T-cell (primary cell): ENCODE measurements around the gene MAPKAP1. TPM values are rescaled to one million over a fixed set of nuclear protein-coding genes. Genes with fewer than 3 reads are reported as not detected.

Source experiments
- ATAC-seq, 4 experiments: fragments of 200-7000 bp in 3 of 4; fragments of 150-1000 bp in 1 of 4; cut with Tn5 transposase; replicated peaks in 1 of 4; 1 replicate in 3 of 4; 2 replicates in 1 of 4; pipeline ENCODE4 v1.10.0; 2021; ENCODE audit warnings: moderate library complexity in 3 of 4, mild to moderate bottlenecking in 2 of 4, moderate number of reproducible peaks in 1 of 4
- CTCF ChIA-PET, 2 donors: fragments of 300-600 bp; sonication (Branson Sonifier 250); formaldehyde crosslinking; loops; one replicate each; lab custom pipeline; 2022; ENCODE audit warnings: antibody characterized with exemption in 2 of 2; lab: Charles Lee
- POLR2A ChIA-PET, 2 donors: fragments of 300-600 bp; sonication (Branson Sonifier 250); formaldehyde crosslinking; loops; one replicate each; lab custom pipeline; 2022; ENCODE audit warnings: antibody characterized with exemption in 2 of 2; lab: Charles Lee
- DNase-seq, 35 experiments: peaks; one replicate each; pipeline versions ENCODE4 v3.0.0 to v3.0.0-alpha.2; 2013 to 2023
- H3K27ac ChIP-seq: one replicate; pipeline ENCODE4 v1.5.1; 2013; ENCODE audit warnings: low read length
- H3K27me3 ChIP-seq, 2 experiments: replicated peaks in 1 of 2; 1 replicate in 1 of 2; 2 replicates in 1 of 2; pipeline versions ENCODE4 v1.6.1 to v1.7.0; 2013; ENCODE audit warnings: low read length in 1 of 2, mixed read lengths in 1 of 2; ENCODE audit not compliant: control insufficient read depth in 2 of 2, insufficient read depth in 2 of 2; ENCODE audit errors: extremely low read depth in 1 of 2
- H3K36me3 ChIP-seq, 2 donors: 1 replicate in 1 of 2; 2 replicates in 1 of 2; pipeline versions ENCODE4 v1.6.1 to v1.7.0; 2013; ENCODE audit warnings: low read length in 1 of 2; ENCODE audit not compliant: control insufficient read depth in 2 of 2, insufficient read depth in 1 of 2; ENCODE audit errors: extremely low read depth in 1 of 2
- H3K4me1 ChIP-seq, 2 experiments: 1 replicate in 1 of 2; 2 replicates in 1 of 2; pipeline versions ENCODE4 v1.6.1 to v1.7.0; 2013; ENCODE audit warnings: low read length in 2 of 2, mixed read lengths in 1 of 2; ENCODE audit not compliant: insufficient read depth in 2 of 2, control insufficient read depth in 1 of 2; ENCODE audit errors: extremely low read depth in 1 of 2
- H3K4me3 ChIP-seq, 2 donors: 1 replicate in 1 of 2; 2 replicates in 1 of 2; pipeline versions ENCODE4 v1.5.1 to v1.7.0; 2013; ENCODE audit warnings: mild to moderate bottlenecking in 2 of 2, low read length in 1 of 2, moderate library complexity in 1 of 2; ENCODE audit not compliant: control insufficient read depth in 1 of 2; ENCODE audit errors: extremely low read depth in 1 of 2
- H3K9me3 ChIP-seq: 2 replicates; pipeline ENCODE4 v1.7.0; 2013
- H3K27ac Mint-ChIP-seq, 2 donors: one replicate each; pipeline ENCODE4 v1.8.0; 2020 to 2021; ENCODE audit warnings: mild to moderate bottlenecking in 2 of 2, mixed read lengths in 2 of 2
- H3K27me3 Mint-ChIP-seq, 2 donors: one replicate each; pipeline ENCODE4 v1.8.0; 2021 to 2022; ENCODE audit warnings: mixed read lengths in 2 of 2
- H3K36me3 Mint-ChIP-seq: one replicate; pipeline ENCODE4 v1.8.0; 2021; ENCODE audit warnings: mixed read lengths
- H3K4me1 Mint-ChIP-seq, 3 donors: one replicate each; pipeline ENCODE4 v1.8.0; 2020 to 2022; ENCODE audit warnings: mixed read lengths in 3 of 3, mild to moderate bottlenecking in 1 of 3
- H3K4me3 Mint-ChIP-seq, 3 donors: one replicate each; pipeline ENCODE4 v1.8.0; 2020 to 2022; ENCODE audit warnings: mild to moderate bottlenecking in 3 of 3, mixed read lengths in 3 of 3, moderate library complexity in 3 of 3
- H3K9me3 Mint-ChIP-seq, 3 donors: one replicate each; pipeline ENCODE4 v1.8.0; 2020 to 2022; ENCODE audit warnings: mixed read lengths in 3 of 3
- whole genome bisulfite sequencing: methylation state at CpG from one replicate; pipeline ENCODE4 v1.1.5; 2013; ENCODE audit warnings: missing lambda C conversion rate; ENCODE audit not compliant: insufficient coverage; 5-methylcytosine and 5-hydroxymethylcytosine counted together
- total RNA-seq, 35 experiments: library from RNA in 6 of 35; stranded (reverse) in 6 of 35; fragments of 120-200 nt in 1 of 35; gene quantifications; one replicate each; pipeline versions ENCODE4 v1.2.1 to v1.2.4 and lab custom pipeline; 2013 to 2026

Gene MAPKAP1
- total RNA-seq, 5 donors from 2014 or later (not counting 1 experiment from before 2014, with no cell fraction given): 50.2 to 60.3 (median 55.6) TPM

DNA sequence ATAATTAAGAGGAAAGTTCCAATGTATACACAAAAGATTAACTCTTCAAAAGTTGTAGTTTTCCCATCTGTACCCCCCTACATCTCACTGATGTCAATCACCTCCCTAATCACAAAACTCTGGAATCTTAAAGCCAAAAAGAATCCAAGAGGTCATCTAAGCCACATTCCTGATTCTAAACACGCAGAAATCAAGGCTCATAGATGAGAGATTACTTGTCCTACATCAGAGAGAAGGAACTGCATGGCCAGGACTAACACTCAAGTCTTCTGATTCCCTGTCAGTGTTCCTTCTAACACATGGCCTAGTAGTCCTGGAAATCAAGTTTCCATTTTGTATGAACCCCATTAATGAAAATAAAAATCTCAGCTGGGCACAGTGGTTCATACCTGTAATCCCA lies 58.7 kb downstream of the MAPKAP1 start:
- Histone ChIP-seq H3K27me3 (no peaks in the 10 kb centered on the region), H3K36me3 (no peaks in the 10 kb centered on the region), H3K4me3 (no peak overlapping the region), H3K27ac (no peak overlapping the region), H3K4me1 (peaks cover 18% of the 10 kb centered on the region in 2 experiments), H3K9me3 (no peaks in the 10 kb centered on the region)
- ATAC-seq (no peak), DNase-seq (no peak)
- H3K27ac Mint-ChIP-seq: peak overlapping the region in 1 of 2 donors; percentile 20
- POLR2A ChIA-PET: interaction anchor here in 1 of 2 donors (0.7 kb wide), 3 partner anchors 8 to 342 kb away, joined by 3 to 11 read pairs (median 5); no protein-coding TSS in a partner anchor
- H3K4me1 Mint-ChIP-seq: peaks cover 66 to 77% (median 72%) of the 10 kb centered on the region in 3 donors
- no peaks in the 10 kb centered on the region for H3K9me3 Mint-ChIP-seq
- WGBS: 100% methylated on average over 1 of the region's 1 CpG
- H3K36me3 Mint-ChIP-seq: peaks cover 31% of the 10 kb centered on the region
- peak overlapping the region in 1 of 3 donors; percentile 30 for H3K4me3 Mint-ChIP-seq
- CTCF ChIA-PET: interaction anchor here in 1 of 2 donors (0.7 kb wide), 1 partner anchor 22 kb away, joined by 3 read pairs; no protein-coding TSS in a partner anchor
- no peaks in the 10 kb centered on the region for H3K27me3 Mint-ChIP-seq

DNA sequence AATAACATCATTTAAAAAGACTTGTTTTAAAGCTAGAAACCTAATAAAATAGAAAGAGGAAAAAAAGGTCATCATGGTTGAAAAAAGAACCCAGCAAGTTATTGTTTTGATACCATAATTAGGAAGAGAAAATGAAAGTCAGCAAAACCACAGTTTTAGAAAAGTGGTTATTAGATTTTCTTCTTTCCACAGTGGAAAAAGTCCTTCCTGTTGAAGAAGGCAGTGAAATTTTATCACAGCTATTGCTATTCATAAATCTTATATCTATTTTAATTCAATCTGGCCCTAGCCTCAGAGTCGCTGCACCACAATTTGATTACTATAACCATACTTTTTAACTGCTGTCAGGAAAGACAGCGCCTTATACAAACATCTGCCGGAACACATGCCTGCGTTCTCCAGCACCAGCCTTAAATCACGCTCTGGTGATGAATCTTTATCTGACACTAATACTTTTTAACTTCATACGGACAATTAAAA lies 60.3 kb downstream of the MAPKAP1 start:
- no peaks in the 10 kb centered on the region for H3K9me3 Mint-ChIP-seq

DNA sequence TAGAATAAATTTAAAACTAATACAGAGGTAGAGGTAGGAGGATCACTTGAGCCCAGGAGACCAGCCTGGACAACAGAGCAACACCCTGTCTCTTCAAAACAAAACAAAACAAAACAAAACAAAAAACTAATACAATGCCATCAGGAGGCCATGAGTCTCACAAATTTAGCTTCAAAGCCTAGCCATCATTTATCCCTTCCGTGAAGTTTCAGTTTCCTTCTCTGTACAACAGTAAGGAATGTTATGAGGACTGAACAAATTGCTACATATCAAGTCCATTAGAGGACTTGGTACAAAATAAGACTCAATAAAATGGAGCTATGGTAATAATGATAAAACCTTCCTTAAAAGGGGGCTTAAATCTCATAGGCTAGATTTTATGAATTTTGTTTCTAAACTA lies 60.8 kb downstream of the MAPKAP1 start:
- peaks cover 64 to 67% (median 66%) of the 10 kb centered on the region in 3 donors for H3K4me1 Mint-ChIP-seq
- Histone ChIP-seq H3K27me3 (no peaks in the 10 kb centered on the region), H3K4me1 (peaks cover 18% of the 10 kb centered on the region in 2 experiments), H3K27ac (peak overlapping the region; percentile 27), H3K36me3 (no peaks in the 10 kb centered on the region), H3K9me3 (no peaks in the 10 kb centered on the region), H3K4me3 (no peak overlapping the region)
- CTCF ChIA-PET: interaction anchor here in 1 of 2 donors (1.0 kb wide), 1 partner anchor 24 kb away, joined by 3 read pairs; no protein-coding TSS in a partner anchor
- WGBS: no CpG with 5 or more reads among the region's 1 CpG
- peak overlapping the region; percentile 86 to 87 for H3K27ac Mint-ChIP-seq
- peak overlapping the region; percentile 54 to 71 (median 68) for H3K4me3 Mint-ChIP-seq
- no peaks in the 10 kb centered on the region for H3K27me3 Mint-ChIP-seq
- ATAC-seq: no peak
- H3K36me3 Mint-ChIP-seq: peaks cover 26% of the 10 kb centered on the region
- POLR2A ChIA-PET: no interaction called here
- H3K9me3 Mint-ChIP-seq: no peaks in the 10 kb centered on the region
- DNase-seq: no peak

More for the DNA sequence above, 60.3 kb downstream of the MAPKAP1 start:
- ATAC-seq (peak; percentile 40 to 56 (median 46)), DNase-seq (peak in 1 of 35 experiments; percentile 23)
- peaks cover 26% of the 10 kb centered on the region for H3K36me3 Mint-ChIP-seq
- H3K4me1 Mint-ChIP-seq: peaks cover 64 to 69% (median 67%) of the 10 kb centered on the region in 3 donors
- 20% methylated on average over 5 of the region's 6 CpGs for WGBS
- peak overlapping the region; percentile 27 for H3K27ac ChIP-seq
- peak overlapping the region; percentile 86 to 87 for H3K27ac Mint-ChIP-seq
- no peaks in the 10 kb centered on the region for H3K36me3 ChIP-seq
- peak overlapping the region; percentile 54 to 71 (median 68) for H3K4me3 Mint-ChIP-seq
- CTCF ChIA-PET: interaction anchor here in 1 of 2 donors (1.0 kb wide), 1 partner anchor 25 kb away, joined by 3 read pairs; no protein-coding TSS in a partner anchor
- H3K4me3 ChIP-seq: peak overlapping the region in 1 of 2 donors; percentile 2
- peaks cover 18% of the 10 kb centered on the region in 2 experiments for H3K4me1 ChIP-seq
- POLR2A ChIA-PET: no interaction called here
- H3K27me3 Mint-ChIP-seq: no peaks in the 10 kb centered on the region
- no peaks in the 10 kb centered on the region for H3K9me3 ChIP-seq
- H3K27me3 ChIP-seq: no peaks in the 10 kb centered on the region

DNA sequence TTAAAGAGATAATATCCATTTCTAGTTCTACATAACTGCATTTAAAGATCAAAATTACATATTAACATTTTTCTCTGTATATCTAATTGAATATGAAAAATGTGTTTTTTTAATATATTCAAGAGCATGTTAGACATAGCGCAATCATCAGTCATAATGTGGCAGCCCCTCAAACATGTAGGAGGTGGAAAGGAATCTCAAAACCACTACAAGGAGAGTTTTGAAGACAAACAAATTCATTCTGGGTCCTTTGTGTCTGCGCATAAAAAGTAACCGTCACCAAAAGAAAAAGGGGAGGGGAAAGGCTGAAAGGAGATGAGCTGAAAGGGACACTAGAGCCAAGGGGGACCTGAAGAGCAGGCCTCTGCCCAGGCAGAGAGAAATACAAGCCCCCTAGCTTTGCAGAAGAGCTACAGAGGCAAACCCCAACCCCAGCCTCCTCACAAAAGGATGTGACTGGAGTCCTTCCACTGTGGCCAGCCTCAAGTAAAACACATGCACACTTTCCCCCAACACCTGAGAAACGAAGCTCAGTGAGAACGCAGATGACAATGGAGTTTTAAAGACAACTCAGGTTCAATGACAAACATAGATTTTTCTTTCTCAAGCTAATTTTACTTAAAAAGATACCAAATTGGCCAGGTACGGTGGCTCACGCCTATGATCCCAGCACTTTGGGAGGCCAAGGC lies 62.0 kb downstream of the MAPKAP1 start:
- no peaks in the 10 kb centered on the region for H3K9me3 Mint-ChIP-seq
- Histone ChIP-seq H3K4me1 (peaks cover 18% of the 10 kb centered on the region in 2 experiments), H3K9me3 (no peaks in the 10 kb centered on the region), H3K36me3 (no peaks in the 10 kb centered on the region), H3K27me3 (no peaks in the 10 kb centered on the region), H3K27ac (no peak overlapping the region), H3K4me3 (no peak overlapping the region)
- DNase-seq (no peak), ATAC-seq (no peak)
- peaks cover 16% of the 10 kb centered on the region for H3K36me3 Mint-ChIP-seq
- H3K4me3 Mint-ChIP-seq: peak overlapping the region in 1 of 3 donors; percentile 5
- ChIA-PET POLR2A (no interaction called here), CTCF (no interaction called here)
- no peaks in the 10 kb centered on the region for H3K27me3 Mint-ChIP-seq
- H3K27ac Mint-ChIP-seq: peak overlapping the region; percentile 22 to 43
- WGBS: 85% methylated on average over 2 of the region's 7 CpGs
- H3K4me1 Mint-ChIP-seq: peaks cover 55 to 61% (median 57%) of the 10 kb centered on the region in 3 donors

DNA sequence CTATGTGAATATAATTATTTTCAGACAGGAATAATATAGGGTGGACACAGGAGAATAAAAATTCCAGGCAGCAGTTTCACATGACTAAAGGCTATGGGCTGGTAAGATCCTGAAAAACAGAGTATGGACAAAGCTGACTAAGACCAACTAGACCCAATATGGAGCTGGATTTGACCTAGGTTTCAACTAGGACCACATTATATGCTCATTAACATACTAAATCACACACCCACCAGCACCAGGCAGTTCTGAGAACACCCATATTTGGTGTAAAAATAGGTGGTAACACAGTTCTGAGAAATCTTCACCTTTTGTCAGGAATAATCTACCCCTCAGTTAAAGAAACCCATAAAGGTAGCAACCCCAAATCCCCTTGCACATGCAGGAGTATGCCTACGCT lies 64.7 kb downstream of the MAPKAP1 start:
- no CpG with 5 or more reads among the region's 1 CpG for WGBS

DNA sequence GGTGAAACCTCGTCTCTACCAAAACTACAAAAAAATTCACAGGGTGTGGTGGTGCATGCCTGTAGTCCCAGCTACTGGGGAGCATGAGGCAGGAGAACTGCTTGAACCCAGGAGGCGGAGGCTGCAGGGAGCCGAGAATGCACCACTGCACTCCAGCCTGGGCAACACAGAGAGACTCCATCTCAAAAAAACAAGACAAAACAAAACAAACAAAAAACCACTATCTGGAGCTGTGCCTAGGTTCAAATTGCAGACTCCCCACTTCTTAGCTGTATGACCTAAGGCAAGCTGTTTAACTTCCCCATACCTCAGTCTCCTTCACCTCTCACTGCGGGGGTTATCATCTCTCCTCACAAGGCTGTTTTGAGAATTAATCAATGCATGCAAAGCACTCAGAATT lies 68.0 kb downstream of the MAPKAP1 start:
- ChIA-PET CTCF (no interaction called here), POLR2A (no interaction called here)
- no peaks in the 10 kb centered on the region for H3K9me3 ChIP-seq
- H3K4me3 Mint-ChIP-seq: no peak overlapping the region
- WGBS: 100% methylated on average over 2 of the region's 4 CpGs
- no peaks in the 10 kb centered on the region for H3K27me3 Mint-ChIP-seq
- no peak overlapping the region for H3K27ac Mint-ChIP-seq
- peaks cover 49 to 60% (median 55%) of the 10 kb centered on the region in 3 donors for H3K4me1 Mint-ChIP-seq
- H3K4me1 ChIP-seq: no peaks in the 10 kb centered on the region
- ATAC-seq (no peak), DNase-seq (no peak)
- H3K4me3 ChIP-seq: no peak overlapping the region
- H3K27me3 ChIP-seq: no peaks in the 10 kb centered on the region
- no peaks in the 10 kb centered on the region for H3K36me3 ChIP-seq
- H3K36me3 Mint-ChIP-seq: peaks cover 20% of the 10 kb centered on the region
- no peaks in the 10 kb centered on the region for H3K9me3 Mint-ChIP-seq
- no peak overlapping the region for H3K27ac ChIP-seq

More for the DNA sequence above, 64.7 kb downstream of the MAPKAP1 start:
- H3K36me3 ChIP-seq: no peaks in the 10 kb centered on the region
- no peak for ATAC-seq
- H3K4me3 ChIP-seq: no peak overlapping the region
- no peak for DNase-seq
- peaks cover 13% of the 10 kb centered on the region in 2 experiments for H3K4me1 ChIP-seq
- H3K36me3 Mint-ChIP-seq: peaks cover 25% of the 10 kb centered on the region
- ChIA-PET POLR2A (no interaction called here), CTCF (no interaction called here)
- no peak overlapping the region for H3K4me3 Mint-ChIP-seq
- H3K9me3 ChIP-seq: no peaks in the 10 kb centered on the region
- no peak overlapping the region for H3K27ac ChIP-seq
- H3K27me3 ChIP-seq: no peaks in the 10 kb centered on the region
- no peaks in the 10 kb centered on the region for H3K27me3 Mint-ChIP-seq
- no peak overlapping the region for H3K27ac Mint-ChIP-seq
- no peaks in the 10 kb centered on the region for H3K9me3 Mint-ChIP-seq
- H3K4me1 Mint-ChIP-seq: peaks cover 50 to 59% (median 53%) of the 10 kb centered on the region in 3 donors
